ENCODE data around the gene EHD1.

The EHD1 gene

DNA sequence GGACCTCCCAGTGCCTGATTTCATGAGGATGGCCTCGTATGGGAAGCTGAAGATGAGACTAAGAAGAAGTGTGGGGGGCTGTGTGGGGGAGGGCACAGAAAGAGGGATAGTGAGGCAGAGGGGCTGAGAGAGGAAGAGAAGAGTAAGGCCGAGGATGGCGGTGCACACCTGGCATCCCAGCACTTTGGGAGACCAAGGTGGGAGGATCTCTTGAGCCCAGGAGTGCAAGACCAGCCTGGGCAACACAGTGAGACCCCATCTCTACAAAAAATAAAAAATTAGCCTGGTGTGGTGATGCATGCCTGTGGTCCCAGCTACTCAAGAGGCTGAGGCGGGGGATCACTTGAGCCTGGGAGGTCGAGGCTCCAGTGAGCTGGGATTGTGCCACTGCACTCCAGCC is 13.5 kb upstream of the EHD1 start:
- H3K4me3 ChIP-seq (ENCODE audit: low read depth, low read length): no peak overlapping the region
- TF ChIP-seq, protein P1, sequence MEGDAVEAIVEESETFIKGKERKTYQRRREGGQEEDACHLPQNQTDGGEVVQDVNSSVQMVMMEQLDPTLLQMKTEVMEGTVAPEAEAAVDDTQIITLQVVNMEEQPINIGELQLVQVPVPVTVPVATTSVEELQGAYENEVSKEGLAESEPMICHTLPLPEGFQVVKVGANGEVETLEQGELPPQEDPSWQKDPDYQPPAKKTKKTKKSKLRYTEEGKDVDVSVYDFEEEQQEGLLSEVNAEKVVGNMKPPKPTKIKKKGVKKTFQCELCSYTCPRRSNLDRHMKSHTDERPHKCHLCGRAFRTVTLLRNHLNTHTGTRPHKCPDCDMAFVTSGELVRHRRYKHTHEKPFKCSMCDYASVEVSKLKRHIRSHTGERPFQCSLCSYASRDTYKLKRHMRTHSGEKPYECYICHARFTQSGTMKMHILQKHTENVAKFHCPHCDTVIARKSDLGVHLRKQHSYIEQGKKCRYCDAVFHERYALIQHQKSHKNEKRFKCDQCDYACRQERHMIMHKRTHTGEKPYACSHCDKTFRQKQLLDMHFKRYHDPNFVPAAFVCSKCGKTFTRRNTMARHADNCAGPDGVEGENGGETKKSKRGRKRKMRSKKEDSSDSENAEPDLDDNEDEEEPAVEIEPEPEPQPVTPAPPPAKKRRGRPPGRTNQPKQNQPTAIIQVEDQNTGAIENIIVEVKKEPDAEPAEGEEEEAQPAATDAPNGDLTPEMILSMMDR (IDR thresholded peaks at IDR 0.05; ENCODE audit: control insufficient read depth, extremely low read depth, insufficient read depth): no peak
- no peak for DNase-seq (ENCODE audit: low read depth)

DNA sequence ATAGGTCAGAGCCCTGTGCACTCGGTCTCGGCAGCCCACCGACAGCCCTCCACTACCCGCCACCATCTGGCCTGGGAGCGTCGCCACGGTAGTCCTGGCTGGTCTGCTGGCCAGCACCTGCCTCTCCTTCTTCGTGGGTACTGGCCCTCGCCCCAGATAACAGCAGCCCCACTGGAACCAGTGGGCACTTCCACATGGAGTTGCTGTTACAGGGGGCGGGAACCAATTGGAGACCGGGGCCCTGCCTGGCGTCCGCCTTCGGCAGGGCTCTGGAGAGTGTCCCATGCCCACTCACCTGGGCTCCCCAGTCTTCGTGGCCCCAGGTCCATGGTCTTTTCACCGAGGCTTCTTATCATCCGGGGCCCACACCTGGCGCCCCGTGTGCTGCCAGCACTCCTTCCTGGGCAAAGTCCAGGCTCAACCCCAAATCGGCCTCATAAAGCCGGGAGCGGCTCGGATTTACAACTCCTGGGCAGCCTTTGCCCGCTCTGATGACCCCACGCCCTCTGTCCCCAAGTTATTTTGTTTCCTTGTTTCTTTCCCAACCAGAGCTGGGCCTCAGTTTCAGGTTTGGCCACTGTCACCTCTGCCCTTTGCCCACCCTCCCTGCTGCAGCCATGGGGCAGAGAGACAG is 12.9 kb upstream of the EHD1 start:
- no peak overlapping the region for H3K4me3 ChIP-seq (ENCODE audit: low read depth, low read length)
- TF ChIP-seq, protein P1 (IDR thresholded peaks at IDR 0.05; ENCODE audit: control insufficient read depth, extremely low read depth, insufficient read depth): no peak
- DNase-seq (ENCODE audit: low read depth): no peak

DNA sequence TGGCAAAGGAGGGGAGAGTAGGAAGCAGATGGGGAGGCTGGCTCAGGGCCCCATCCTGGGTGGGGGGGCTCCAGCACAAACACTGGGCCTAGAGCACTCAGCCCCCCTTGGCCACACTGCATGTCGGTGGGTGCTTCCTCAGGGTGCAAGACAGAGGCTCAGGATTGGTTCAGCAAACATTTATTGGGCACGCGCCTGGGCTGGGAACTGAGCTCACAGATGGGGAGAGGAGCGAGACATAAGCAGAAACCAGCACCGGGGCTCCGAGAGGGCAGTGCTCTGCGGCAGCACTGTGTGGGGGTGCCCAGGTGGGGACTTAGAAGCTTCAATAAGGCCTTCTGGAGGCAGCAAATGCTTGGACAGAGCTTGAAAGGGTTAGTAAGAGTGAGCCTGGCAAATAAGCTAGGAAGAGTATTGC is 12.1 kb upstream of the EHD1 start:
- TF ChIP-seq, protein P1 (IDR thresholded peaks at IDR 0.05; ENCODE audit: control insufficient read depth, extremely low read depth, insufficient read depth): no peak
- H3K4me3 ChIP-seq (ENCODE audit: low read depth, low read length): no peak overlapping the region
- no peak for DNase-seq (ENCODE audit: low read depth)

DNA sequence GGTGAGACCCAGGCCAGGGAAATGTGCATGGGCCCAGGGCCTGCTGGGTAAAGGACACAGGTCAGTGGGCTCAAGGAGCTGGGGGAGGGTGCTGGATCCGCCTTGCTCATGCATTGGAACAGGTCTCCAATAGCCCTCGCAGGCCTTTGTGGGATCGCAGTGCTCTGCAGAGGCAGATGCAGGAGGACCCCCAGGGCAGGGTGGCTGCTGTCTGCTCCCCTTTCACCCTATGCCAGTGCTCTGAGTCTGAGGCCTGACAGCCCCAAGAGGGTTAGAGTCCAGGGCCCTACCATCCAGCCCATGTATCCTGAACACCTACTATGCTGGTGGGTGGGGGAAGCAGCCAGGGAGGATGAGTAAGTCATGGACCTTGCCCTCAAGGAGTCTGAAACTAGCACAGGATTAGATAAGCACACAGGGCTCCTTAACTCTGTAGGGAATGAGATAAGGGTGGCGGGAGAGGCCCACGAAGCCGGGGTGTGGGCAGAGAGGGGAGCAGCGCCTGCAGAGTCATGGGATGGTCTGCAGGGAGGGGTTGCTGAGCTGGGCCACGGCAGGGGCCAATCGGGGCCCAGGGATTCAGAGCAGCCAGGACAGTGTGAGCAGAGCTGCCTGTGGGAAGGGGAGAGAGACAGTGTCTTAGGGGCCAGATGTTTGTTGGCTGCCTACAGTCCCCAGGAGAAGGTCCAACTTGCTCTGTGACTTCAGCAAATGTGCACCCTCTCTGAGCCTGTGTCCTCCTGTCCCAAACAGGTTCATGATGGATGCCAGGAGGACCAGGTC is 10.5 kb upstream of the EHD1 start:
- TF ChIP-seq, protein P1 (IDR thresholded peaks at IDR 0.05; ENCODE audit: control insufficient read depth, extremely low read depth, insufficient read depth): no peak
- no peak for DNase-seq (ENCODE audit: low read depth)
- no peak overlapping the region for H3K4me3 ChIP-seq (ENCODE audit: low read depth, low read length)

DNA sequence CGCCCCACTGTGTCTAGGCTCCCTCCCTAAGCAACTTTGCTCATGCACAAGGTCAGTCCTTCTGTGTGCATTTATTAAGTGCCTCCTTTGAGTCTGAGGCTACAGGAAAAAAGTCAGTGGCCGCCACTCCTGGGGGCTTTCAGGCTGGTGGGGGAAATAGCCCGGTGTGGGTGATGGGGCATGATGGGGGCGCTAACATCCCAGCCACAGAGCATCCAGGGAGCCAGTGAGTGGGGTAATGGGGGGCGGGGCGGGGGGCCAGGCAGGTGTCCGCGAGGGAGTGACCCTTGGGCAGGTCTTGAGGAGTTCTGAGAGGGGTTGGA is 9.9 kb upstream of the EHD1 start:
- DNase-seq (ENCODE audit: low read depth): no peak
- TF ChIP-seq, protein P1 (IDR thresholded peaks at IDR 0.05; ENCODE audit: control insufficient read depth, extremely low read depth, insufficient read depth): no peak
- H3K4me3 ChIP-seq (ENCODE audit: low read depth, low read length): no peak overlapping the region

DNA sequence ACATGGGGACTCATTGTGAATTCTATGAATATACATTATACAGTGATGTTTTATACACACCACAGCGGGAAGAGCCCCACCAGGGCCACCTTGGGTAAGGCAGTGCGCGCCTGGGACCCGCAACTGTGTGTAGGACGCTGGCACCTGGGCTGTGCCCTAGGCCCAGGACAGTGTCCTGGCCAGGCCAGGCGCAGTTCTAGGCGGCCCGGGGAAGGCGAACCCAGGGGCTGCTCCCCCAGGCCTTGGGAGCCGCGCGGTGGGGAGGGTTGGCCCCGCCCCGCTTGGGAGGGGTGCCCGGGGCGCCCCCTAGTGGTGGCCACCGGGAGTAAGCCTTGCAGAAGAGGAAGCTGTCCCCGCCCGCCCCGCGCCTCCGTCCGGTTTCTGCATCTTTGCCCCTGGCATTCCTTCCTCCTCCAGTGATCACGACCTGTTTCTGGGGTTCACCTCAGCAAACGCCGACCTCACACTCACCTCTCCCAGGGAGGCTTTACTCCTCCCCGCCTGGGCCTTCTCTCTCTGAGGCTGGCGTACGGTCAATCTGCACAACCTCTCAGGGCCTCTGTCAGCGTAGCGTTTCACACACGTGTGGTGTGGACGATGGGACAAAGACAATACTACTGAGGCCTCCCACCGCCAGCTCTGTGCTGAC is 9.5 kb upstream of the EHD1 start:
- H3K4me3 ChIP-seq (ENCODE audit: low read depth, low read length): no peak overlapping the region
- no peak for DNase-seq (ENCODE audit: low read depth)
- TF ChIP-seq, protein P1 (IDR thresholded peaks at IDR 0.05; ENCODE audit: control insufficient read depth, extremely low read depth, insufficient read depth): peak; percentile 89

Measured in LNCaP clone FGC (cell line).